GM21825 (cell line): ENCODE measurements around the gene VANGL2.

Experiments used
- ATAC-seq: cut with Tn5 transposase; IDR thresholded peaks from one replicate; pipeline ENCODE4 v1.9.1; 2021; ENCODE audit warnings: mild to moderate bottlenecking, moderate library complexity; ENCODE audit not compliant: unreplicated experiment

The VANGL2 gene

GRCh38 chr1:160454371-160455152 is 54.2 kb downstream of the VANGL2 start:
- ATAC-seq = no peak

GRCh38 chr1:160455153-160455517 is 54.8 kb downstream of the VANGL2 start:
- no peak for ATAC-seq

- ATAC-seq = no peak
These were observed 58.7 kb downstream of the VANGL2 start for GRCh38 chr1:160459056-160459455.

- ATAC-seq = no peak
These were observed 59.3 kb downstream of the VANGL2 start for GRCh38 chr1:160459687-160460086.

GRCh38 chr1:160460214-160460642 is 59.9 kb downstream of the VANGL2 start:
- no peak for ATAC-seq

GRCh38 chr1:160460683-160461287 is 60.4 kb downstream of the VANGL2 start:
- ATAC-seq = no peak

GRCh38 chr1:160465123-160465522 is 64.8 kb downstream of the VANGL2 start:
- ATAC-seq = no peak

GRCh38 chr1:160466961-160467360 is 66.6 kb downstream of the VANGL2 start:
- no peak for ATAC-seq

- ATAC-seq = no peak
These were observed 67.2 kb downstream of the VANGL2 start for GRCh38 chr1:160467576-160467975.

- ATAC-seq = no peak
These were observed 70.9 kb downstream of the VANGL2 start for GRCh38 chr1:160471253-160471652.

- no peak for ATAC-seq
These were observed 71.7 kb downstream of the VANGL2 start for GRCh38 chr1:160472112-160472511.

GRCh38 chr1:160474392-160475242 is 74.3 kb downstream of the VANGL2 start:
- ATAC-seq = no peak
